ENCODE data around the gene RGR.

DNA sequence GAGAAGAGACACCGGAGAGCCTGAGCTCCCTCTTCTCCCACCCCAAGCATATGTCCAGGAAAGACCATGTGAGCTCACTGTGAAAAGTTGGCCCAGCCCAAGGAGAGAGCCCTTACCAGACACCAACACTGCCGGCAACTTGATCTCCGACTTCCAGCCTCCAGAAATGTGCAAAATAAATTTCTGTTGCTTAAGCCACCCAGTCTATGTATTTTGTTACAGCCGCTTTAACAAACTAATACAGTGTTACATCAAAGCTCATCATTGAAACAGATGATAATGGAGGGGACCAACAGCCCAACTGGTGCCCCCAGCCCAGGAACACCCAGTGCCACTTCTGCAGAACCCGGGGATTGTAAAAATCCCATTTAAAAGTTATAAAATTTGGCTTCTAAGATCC, 18.9 kb downstream of the RGR start:
- no peak for TF ChIP-seq EP300 (IDR thresholded peaks at IDR 0.05)
- TF ChIP-seq, protein P1, sequence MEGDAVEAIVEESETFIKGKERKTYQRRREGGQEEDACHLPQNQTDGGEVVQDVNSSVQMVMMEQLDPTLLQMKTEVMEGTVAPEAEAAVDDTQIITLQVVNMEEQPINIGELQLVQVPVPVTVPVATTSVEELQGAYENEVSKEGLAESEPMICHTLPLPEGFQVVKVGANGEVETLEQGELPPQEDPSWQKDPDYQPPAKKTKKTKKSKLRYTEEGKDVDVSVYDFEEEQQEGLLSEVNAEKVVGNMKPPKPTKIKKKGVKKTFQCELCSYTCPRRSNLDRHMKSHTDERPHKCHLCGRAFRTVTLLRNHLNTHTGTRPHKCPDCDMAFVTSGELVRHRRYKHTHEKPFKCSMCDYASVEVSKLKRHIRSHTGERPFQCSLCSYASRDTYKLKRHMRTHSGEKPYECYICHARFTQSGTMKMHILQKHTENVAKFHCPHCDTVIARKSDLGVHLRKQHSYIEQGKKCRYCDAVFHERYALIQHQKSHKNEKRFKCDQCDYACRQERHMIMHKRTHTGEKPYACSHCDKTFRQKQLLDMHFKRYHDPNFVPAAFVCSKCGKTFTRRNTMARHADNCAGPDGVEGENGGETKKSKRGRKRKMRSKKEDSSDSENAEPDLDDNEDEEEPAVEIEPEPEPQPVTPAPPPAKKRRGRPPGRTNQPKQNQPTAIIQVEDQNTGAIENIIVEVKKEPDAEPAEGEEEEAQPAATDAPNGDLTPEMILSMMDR (IDR thresholded peaks at IDR 0.05), result no peak

Measured in suprapubic skin (tissue), 3 donors.